ENCODE measurements around the gene KLHL18.

DNA sequence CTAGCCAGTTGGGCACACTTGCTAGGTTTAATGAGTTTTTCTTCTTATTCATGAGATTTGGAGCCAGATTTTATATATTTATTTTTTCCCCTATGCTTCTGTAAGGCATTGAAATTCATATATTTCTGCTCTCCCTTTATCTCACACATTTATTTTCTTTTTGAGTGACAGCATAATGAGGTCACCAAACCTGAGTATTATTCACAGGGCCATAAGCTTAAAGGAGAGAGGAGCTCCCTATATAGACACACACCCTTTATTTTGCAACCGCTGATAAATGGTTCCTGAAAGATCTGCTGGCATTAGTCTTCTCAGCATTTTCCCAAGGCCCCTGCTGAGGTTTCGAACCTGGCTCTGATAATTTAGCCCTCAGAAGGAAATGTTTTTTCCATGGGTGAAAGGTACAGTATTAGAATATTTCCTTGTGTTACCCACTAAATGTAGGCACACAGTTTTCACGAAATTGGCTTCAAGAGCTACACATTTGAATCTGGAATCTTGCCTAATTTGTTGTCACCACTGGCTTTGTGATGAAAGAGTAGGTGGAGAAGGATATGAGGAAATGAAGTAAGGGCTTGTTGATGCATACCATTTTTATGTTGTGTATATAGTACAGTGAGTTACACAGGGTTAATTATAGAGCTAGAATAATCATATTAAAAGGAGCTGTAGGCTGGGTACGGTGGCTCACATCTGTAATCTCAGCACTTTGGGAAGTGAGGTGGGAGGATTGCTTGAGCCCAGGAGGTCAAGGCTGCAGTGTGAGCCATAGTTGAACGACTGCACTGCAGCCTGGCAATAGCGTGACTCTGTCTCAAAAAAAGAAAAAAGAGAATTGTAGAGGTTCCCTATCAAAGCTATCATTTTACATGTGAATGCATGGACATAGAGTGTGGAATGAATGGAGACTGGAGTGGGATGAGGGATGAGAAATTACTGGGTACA, 6.5 kb downstream of the KLHL18 start:
- TF ChIP-seq, protein P1, sequence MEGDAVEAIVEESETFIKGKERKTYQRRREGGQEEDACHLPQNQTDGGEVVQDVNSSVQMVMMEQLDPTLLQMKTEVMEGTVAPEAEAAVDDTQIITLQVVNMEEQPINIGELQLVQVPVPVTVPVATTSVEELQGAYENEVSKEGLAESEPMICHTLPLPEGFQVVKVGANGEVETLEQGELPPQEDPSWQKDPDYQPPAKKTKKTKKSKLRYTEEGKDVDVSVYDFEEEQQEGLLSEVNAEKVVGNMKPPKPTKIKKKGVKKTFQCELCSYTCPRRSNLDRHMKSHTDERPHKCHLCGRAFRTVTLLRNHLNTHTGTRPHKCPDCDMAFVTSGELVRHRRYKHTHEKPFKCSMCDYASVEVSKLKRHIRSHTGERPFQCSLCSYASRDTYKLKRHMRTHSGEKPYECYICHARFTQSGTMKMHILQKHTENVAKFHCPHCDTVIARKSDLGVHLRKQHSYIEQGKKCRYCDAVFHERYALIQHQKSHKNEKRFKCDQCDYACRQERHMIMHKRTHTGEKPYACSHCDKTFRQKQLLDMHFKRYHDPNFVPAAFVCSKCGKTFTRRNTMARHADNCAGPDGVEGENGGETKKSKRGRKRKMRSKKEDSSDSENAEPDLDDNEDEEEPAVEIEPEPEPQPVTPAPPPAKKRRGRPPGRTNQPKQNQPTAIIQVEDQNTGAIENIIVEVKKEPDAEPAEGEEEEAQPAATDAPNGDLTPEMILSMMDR (conservative IDR thresholded peaks at IDR 0.05; ENCODE audit: low read length): no peak
- no peak for TF ChIP-seq EZH2phosphoT487 (IDR thresholded peaks at IDR 0.05; ENCODE audit: borderline replicate concordance, low read depth, low read length)

Data from OCI-LY7 (cell line).